AG09319 (cell line): Measurements from ENCODE around the gene SPON1.

Experiments
- DNase-seq: peaks from one replicate; pipeline ENCODE4 v3.0.0-alpha.2; 2010; ENCODE audit warnings: low read depth; ENCODE audit errors: extremely low read depth
- TF ChIP-seq, protein P1 (sequence below): IDR thresholded peaks from 2 replicates; pipeline ENCODE4 v1.5.1; 2011; ENCODE audit warnings: low read depth, mild to moderate bottlenecking, inconsistent platforms, low read length, moderate library complexity

SPON1 gene

DNA sequence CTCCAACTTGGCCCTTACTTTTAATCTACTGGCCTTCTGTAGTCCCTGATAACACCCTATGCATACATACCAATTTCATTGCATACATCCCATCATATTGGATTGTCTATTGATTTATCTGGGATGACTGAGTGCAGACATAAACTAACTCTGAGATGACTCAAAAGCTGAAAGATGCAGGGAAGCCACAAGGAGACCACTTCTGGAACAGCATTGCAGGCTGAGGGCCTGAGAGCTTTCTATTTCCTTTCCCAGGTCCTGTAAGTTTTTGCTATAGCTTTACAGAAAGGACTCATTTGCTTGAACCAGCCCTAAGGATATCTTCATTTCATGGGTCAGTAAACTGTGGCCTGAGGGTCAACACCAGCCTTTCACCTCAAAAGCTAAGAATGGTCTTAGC is 15.1 kb upstream of the SPON1 start:
- DNase-seq, result no peak
- TF ChIP-seq, protein P1, sequence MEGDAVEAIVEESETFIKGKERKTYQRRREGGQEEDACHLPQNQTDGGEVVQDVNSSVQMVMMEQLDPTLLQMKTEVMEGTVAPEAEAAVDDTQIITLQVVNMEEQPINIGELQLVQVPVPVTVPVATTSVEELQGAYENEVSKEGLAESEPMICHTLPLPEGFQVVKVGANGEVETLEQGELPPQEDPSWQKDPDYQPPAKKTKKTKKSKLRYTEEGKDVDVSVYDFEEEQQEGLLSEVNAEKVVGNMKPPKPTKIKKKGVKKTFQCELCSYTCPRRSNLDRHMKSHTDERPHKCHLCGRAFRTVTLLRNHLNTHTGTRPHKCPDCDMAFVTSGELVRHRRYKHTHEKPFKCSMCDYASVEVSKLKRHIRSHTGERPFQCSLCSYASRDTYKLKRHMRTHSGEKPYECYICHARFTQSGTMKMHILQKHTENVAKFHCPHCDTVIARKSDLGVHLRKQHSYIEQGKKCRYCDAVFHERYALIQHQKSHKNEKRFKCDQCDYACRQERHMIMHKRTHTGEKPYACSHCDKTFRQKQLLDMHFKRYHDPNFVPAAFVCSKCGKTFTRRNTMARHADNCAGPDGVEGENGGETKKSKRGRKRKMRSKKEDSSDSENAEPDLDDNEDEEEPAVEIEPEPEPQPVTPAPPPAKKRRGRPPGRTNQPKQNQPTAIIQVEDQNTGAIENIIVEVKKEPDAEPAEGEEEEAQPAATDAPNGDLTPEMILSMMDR, result no peak

DNA sequence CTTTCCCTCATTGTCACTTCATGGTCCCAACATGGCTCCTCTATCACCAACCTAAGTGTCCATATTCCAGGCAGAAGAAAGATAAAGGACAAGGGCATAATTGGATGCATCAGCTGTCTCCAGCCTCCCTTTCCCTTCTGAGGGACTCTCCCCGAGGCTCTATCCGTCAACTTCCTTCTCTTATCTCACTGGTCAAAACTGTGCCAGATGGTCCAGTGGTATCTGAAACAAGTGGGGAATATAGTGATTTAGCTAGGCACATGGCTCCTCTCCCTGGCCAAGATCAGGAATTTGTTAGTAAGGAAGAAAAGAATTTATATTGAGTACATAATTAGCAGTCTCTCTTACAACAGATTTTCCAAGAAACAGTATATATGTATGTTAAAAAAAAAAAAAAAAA is 12.6 kb upstream of the SPON1 start:
- no peak for DNase-seq
- TF ChIP-seq, protein P1, result no peak

DNA sequence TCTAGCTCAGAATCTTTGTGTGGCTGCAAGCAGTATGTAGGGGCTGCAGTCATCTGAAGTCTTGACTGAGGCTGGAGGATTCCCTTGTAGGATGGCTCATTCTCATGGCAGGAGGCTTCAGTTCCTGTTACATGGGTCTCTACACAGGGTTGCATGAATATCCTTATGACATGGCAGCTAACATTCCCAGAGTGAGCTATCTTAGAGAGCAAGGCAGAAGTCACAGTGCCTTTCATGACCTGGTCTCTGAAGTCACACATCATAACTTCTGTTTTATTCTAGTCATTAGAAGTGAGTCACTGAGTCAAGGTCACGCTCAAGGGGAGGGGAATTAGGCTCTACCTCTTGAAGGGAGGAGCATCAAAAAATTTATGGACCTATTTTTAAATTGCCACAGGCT is 10.3 kb upstream of the SPON1 start:
- DNase-seq, result no peak
- TF ChIP-seq, protein P1, result no peak

DNA sequence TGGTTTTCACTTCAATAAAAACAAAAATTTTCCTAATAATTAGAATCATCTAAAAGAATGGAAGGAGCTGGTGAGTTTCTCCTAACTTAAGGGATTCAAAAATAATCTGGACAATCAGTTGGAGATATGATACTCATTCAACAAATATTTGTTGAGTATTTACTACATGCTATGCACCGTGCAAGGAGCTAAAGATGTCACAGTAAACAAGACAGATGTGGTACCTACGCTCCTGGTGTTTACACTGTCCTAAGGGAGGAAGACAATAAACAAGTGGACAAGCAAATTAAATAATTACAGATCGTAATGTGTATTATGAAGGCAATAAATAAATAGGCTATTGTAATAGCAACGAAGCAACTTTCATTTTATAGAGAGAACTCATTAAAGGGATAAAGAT is 9.9 kb upstream of the SPON1 start:
- no peak for DNase-seq
- TF ChIP-seq, protein P1, result no peak

DNA sequence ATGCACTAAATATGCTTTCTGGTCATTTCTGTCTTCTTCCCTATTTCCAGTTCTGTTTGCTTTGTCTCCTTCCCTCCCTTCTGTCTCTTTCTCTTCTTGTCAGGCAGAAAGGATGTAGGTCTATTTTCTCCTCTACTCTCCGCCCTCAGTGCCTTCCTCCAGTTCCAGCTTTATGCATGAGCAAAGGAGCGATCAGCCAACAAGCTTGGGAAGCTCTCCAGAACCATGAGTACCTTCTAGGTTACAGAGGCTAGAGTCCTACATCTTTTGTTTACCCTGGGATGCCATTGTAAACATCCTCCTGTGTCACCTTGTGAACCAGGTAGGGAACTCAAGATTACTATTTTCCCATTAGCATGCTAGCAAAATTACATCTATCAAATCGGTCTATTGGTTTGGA is 7.9 kb upstream of the SPON1 start:
- TF ChIP-seq, protein P1, result no peak
- no peak for DNase-seq

DNA sequence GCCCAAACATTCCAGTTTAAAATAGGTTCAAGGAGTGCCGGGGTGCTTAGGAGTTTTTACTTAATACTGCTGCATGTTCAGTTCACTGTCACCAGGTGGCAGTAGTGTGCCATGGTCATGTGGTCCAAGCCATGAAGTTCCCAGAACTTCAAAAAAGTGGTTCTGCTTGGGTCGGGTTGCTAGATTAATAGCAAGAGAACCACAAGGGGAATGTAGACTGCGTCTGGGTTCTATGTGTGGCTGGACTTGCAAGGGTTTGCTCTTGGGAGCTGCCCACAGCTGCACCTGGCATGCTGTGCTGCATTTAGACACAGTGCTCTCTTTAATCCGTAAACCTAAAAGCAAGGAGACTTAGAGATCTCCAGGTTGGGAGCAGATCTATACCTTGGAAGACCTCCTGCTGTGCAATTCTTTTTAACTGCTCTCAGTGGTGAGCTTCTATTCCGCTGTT is 6.5 kb upstream of the SPON1 start:
- peak; percentile 63 for DNase-seq
- TF ChIP-seq, protein P1, result peak; percentile 90

DNA sequence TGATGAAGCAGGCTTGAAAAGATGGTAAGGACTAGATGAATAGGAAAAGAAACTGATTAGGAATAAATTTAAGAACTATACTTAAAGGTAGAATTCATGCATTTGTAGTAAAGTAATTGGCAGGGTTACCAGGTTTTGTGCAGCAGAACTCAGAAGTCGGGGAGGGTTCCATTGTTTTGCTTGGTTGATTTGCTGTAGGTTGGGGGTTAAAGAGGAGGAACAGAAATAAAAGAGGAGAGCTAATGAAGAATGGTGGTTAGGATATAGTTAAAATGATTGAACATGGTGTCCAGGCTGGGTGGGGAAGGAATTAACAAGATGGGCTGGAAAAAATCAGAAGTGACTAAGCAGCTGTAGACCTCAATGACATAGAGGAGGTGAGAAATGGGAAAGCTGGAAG is 5.5 kb upstream of the SPON1 start:
- DNase-seq, result no peak
- TF ChIP-seq, protein P1, result no peak
